Natural killer cell (primary cell): Measurements from ENCODE around the gene MYL12A. TPM values are rescaled to one million over a fixed set of nuclear protein-coding genes. Genes with fewer than 3 reads are reported as not detected.

Source experiments
- ATAC-seq, 3 donors: fragments of 150-1000 bp in 2 of 3; fragments of 200-7000 bp in 1 of 3; cut with Tn5 transposase; 1 replicate in 1 of 3; 2 replicates in 2 of 3; pipeline ENCODE4 v1.10.0; 2021; ENCODE audit warnings: mild to moderate bottlenecking in 2 of 3, moderate library complexity in 2 of 3
- DNase-seq, 2 donors: peaks; one replicate each; pipeline versions ENCODE4 v3.0.0 to v3.0.0-alpha.2; 2013 to 2021; ENCODE audit warnings: mixed read lengths in 1 of 2
- H3K27ac ChIP-seq: one replicate; pipeline ENCODE4 v1.5.1; 2013; ENCODE audit warnings: mild to moderate bottlenecking, low read length
- H3K27me3 ChIP-seq: one replicate; pipeline ENCODE4 v1.6.1; 2013; ENCODE audit warnings: low read length; ENCODE audit not compliant: control insufficient read depth, insufficient read depth
- H3K36me3 ChIP-seq: one replicate; pipeline ENCODE4 v1.6.1; 2013; ENCODE audit warnings: low read length; ENCODE audit not compliant: control insufficient read depth, insufficient read depth
- H3K4me1 ChIP-seq: one replicate; pipeline ENCODE4 v1.6.1; 2013; ENCODE audit warnings: low read length; ENCODE audit not compliant: control insufficient read depth, insufficient read depth
- H3K4me3 ChIP-seq: one replicate; pipeline ENCODE4 v1.5.1; 2013; ENCODE audit warnings: low read length
- H3K9me3 ChIP-seq: one replicate; pipeline ENCODE4 v1.6.1; 2013; ENCODE audit warnings: low read length; ENCODE audit not compliant: control insufficient read depth, insufficient read depth
- H3K27ac Mint-ChIP-seq, 2 donors: one replicate each; pipeline ENCODE4 v1.8.0; 2022; ENCODE audit warnings: mild to moderate bottlenecking in 2 of 2, mixed read lengths in 2 of 2, moderate library complexity in 1 of 2
- H3K27me3 Mint-ChIP-seq, 2 donors: one replicate each; pipeline ENCODE4 v1.8.0; 2022; ENCODE audit warnings: low read depth in 2 of 2, mixed read lengths in 2 of 2
- H3K36me3 Mint-ChIP-seq: one replicate; pipeline ENCODE4 v1.8.0; 2022; ENCODE audit warnings: mixed read lengths
- H3K4me1 Mint-ChIP-seq, 2 donors: one replicate each; pipeline ENCODE4 v1.8.0; 2022; ENCODE audit warnings: mixed read lengths in 2 of 2
- H3K4me3 Mint-ChIP-seq: one replicate; pipeline ENCODE4 v1.8.0; 2022; ENCODE audit warnings: mild to moderate bottlenecking, moderate library complexity, mixed read lengths
- H3K9me3 Mint-ChIP-seq, 2 donors: one replicate each; pipeline ENCODE4 v1.8.0; 2022; ENCODE audit warnings: mixed read lengths in 2 of 2
- WGBS: methylation state at CpG from one replicate; pipeline ENCODE4 v1.1.7; 2013; ENCODE audit warnings: missing lambda C conversion rate; ENCODE audit not compliant: insufficient coverage; 5-methylcytosine and 5-hydroxymethylcytosine counted together
- intact Hi-C: fragments of 100-400 bp; cut with micrococcal nuclease; formaldehyde crosslinking; loops from one replicate; pipeline ENCODE4 v1.14.2; 2022
- total RNA-seq, 4 donors: library from RNA; stranded (reverse); fragments of 120-200 nt in 1 of 4; gene quantifications; one replicate each; pipeline versions ENCODE4 v1.2.3 to v1.2.4, GENCODE V29; 2013 to 2022
- TF ChIP-seq, protein P1 (sequence below): fragments of 200-600 bp; IDR thresholded peaks from one replicate; pipeline ENCODE4 v1.8.0; 2022; ENCODE audit warnings: antibody characterized with exemption

The MYL12A gene
- total RNA-seq, 3 donors from 2014 or later (not counting 1 experiment from before 2014, with no cell fraction given), result 532 to 652 (median 572) TPM

DNA sequence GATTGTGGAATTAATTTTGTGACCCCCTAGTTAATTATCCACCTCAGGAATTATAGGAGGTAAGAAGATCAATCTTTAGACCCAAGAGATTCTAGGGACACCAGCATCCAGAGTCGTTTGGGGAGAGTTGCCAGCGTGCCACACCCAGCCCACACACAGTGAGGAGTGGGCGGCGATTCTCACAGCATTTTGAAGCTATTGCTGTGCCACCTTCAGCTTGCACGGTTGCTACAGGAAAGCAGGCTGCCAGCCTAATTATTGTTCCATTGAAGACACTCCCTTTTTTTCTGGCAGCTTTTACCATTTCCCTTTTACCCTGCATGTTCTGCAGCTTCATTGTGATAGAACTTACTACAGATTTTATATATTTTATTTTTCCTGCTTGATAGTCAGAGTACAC, 13.1 kb upstream of the MYL12A start:
- Mint-ChIP-seq H3K4me1 (peaks cover 0 to 5% of the 10 kb centered on the region in 2 donors), H3K27ac (no peak overlapping the region), H3K4me3 (no peak overlapping the region), H3K36me3 (no peaks in the 10 kb centered on the region), H3K27me3 (no peaks in the 10 kb centered on the region), H3K9me3 (no peaks in the 10 kb centered on the region)
- H3K4me3 ChIP-seq, result no peak overlapping the region
- ATAC-seq (no peak), DNase-seq (no peak)
- H3K9me3 ChIP-seq, result no peaks in the 10 kb centered on the region
- H3K27ac ChIP-seq, result no peak overlapping the region
- TF ChIP-seq, protein P1, sequence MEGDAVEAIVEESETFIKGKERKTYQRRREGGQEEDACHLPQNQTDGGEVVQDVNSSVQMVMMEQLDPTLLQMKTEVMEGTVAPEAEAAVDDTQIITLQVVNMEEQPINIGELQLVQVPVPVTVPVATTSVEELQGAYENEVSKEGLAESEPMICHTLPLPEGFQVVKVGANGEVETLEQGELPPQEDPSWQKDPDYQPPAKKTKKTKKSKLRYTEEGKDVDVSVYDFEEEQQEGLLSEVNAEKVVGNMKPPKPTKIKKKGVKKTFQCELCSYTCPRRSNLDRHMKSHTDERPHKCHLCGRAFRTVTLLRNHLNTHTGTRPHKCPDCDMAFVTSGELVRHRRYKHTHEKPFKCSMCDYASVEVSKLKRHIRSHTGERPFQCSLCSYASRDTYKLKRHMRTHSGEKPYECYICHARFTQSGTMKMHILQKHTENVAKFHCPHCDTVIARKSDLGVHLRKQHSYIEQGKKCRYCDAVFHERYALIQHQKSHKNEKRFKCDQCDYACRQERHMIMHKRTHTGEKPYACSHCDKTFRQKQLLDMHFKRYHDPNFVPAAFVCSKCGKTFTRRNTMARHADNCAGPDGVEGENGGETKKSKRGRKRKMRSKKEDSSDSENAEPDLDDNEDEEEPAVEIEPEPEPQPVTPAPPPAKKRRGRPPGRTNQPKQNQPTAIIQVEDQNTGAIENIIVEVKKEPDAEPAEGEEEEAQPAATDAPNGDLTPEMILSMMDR, result no peak
- WGBS, result 71% methylated on average over 5 of the region's 5 CpGs
- H3K27me3 ChIP-seq, result no peaks in the 10 kb centered on the region
- intact Hi-C loops, result no loop called here
- H3K36me3 ChIP-seq, result no peaks in the 10 kb centered on the region
- no peaks in the 10 kb centered on the region for H3K4me1 ChIP-seq

DNA sequence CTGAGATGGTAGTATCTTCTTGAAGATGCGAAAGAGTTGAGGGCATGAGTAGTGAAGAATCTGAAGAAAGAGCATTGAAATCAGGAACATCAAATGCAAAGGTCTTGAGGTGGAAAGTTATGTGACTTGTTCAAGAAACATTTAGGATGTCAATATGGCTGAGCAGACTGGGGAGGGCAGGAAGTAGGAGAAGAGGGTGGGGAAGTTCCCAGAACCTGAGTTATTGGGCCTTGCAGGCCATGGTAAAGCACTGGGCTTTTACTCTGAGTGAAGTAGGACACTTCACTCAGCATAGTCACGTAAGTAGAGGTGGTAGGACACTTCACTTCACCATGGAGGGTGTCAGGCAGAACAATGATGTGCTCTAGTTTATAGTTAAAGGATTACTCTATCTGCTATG, 11.8 kb upstream of the MYL12A start:
- Histone ChIP-seq H3K9me3 (no peaks in the 10 kb centered on the region), H3K4me3 (no peak overlapping the region), H3K27me3 (no peaks in the 10 kb centered on the region), H3K36me3 (no peaks in the 10 kb centered on the region), H3K27ac (no peak overlapping the region), H3K4me1 (no peaks in the 10 kb centered on the region)
- DNase-seq (no peak), ATAC-seq (no peak)
- Mint-ChIP-seq H3K27ac (no peak overlapping the region), H3K36me3 (no peaks in the 10 kb centered on the region), H3K9me3 (no peaks in the 10 kb centered on the region), H3K27me3 (no peaks in the 10 kb centered on the region), H3K4me3 (no peak overlapping the region), H3K4me1 (peaks cover 0 to 9% of the 10 kb centered on the region in 2 donors)
- TF ChIP-seq, protein P1, result no peak
- WGBS, result 100% methylated on average over 2 of the region's 2 CpGs
- intact Hi-C loops, result no loop called here

DNA sequence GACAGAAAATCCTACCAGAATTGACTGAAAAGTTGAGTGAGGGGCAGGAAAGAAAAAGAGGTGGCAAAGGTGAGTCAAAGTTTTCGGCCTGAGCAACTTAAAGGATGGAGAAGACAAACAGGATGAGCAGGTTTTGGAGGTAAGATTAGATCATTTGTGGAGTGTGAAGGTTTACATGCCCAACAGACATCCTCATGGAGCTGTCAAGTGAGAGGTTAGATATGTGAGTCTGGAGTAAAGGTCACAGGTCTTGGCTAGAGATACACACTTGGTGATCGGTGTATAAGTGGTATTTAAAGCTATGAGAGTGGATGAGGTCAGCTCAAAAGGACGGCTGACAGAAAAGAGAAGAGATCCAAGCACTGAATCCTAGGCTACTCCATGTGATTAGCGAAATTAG, 11.1 kb upstream of the MYL12A start:
- ATAC-seq (no peak), DNase-seq (no peak)
- Histone ChIP-seq H3K4me1 (no peaks in the 10 kb centered on the region), H3K27ac (no peak overlapping the region), H3K4me3 (no peak overlapping the region), H3K27me3 (no peaks in the 10 kb centered on the region), H3K36me3 (no peaks in the 10 kb centered on the region), H3K9me3 (peaks cover 3% of the 10 kb centered on the region)
- WGBS, result 94% methylated on average over 4 of the region's 4 CpGs
- H3K9me3 Mint-ChIP-seq, result no peaks in the 10 kb centered on the region
- H3K4me1 Mint-ChIP-seq, result peaks cover 0 to 9% of the 10 kb centered on the region in 2 donors
- no peaks in the 10 kb centered on the region for H3K27me3 Mint-ChIP-seq
- H3K36me3 Mint-ChIP-seq, result no peaks in the 10 kb centered on the region
- no peak overlapping the region for H3K27ac Mint-ChIP-seq
- no peak overlapping the region for H3K4me3 Mint-ChIP-seq
- intact Hi-C loops, result no loop called here
- TF ChIP-seq, protein P1, result no peak

DNA sequence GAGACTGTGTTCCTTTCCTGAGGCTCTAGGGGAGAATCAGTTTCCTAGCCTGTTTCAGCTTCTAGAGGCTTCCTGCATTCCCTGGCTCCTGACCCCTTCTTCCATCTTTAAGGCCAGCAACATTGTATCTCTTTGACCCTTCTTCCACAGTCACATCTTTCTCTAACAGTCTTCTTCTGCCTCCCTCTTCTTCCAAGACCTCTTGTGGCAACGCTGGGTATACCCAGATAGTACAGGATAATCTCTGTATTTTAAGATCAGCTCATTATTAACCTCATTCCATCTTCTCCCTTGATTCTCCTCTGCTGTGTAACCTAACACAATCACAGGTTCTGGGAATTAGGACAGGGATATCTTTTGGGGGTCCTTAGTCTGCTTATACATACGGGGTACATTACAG, 8.9 kb upstream of the MYL12A start:
- ATAC-seq, result no peak
- no peak overlapping the region for H3K27ac Mint-ChIP-seq

More for the DNA sequence above, 8.9 kb upstream of the MYL12A start:
- intact Hi-C loops, result no loop called here
- Histone ChIP-seq H3K4me3 (no peak overlapping the region), H3K36me3 (no peaks in the 10 kb centered on the region), H3K27ac (no peak overlapping the region), H3K4me1 (no peaks in the 10 kb centered on the region), H3K9me3 (peaks cover 3% of the 10 kb centered on the region), H3K27me3 (no peaks in the 10 kb centered on the region)
- Mint-ChIP-seq H3K4me3 (no peak overlapping the region), H3K4me1 (peaks cover 0 to 9% of the 10 kb centered on the region in 2 donors), H3K9me3 (no peaks in the 10 kb centered on the region), H3K36me3 (no peaks in the 10 kb centered on the region), H3K27me3 (no peaks in the 10 kb centered on the region)
- WGBS, result 98% methylated on average over 2 of the region's 2 CpGs
- TF ChIP-seq, protein P1, result no peak
- DNase-seq, result no peak
